ENCODE data around the gene THAP2.

The THAP2 gene

DNA sequence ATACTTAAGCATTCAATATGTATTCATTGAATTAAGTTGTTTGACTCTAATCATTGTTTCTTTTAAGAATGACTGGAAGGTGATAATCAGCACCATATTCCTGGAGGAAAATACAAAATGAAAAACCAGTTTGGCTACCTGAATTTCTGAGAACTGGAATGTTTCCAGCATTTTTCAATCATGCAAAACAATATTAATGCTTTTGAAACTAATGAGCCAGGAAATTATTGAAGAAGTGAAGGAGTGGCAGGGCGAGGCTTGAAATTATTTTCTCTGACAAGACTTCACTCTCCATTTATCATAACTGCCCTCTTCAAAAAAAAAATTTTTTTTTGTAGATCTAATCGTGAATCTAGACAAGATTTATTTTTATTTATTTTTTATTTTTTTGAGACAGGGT is 40.8 kb downstream of the THAP2 start:
- no peak for DNase-seq

GRCh38 chr12:71708658-71709057 is 44.6 kb downstream of the THAP2 start:
- no peak for DNase-seq

- DNase-seq, result no peak
Measured at GRCh38 chr12:71710276-71711125, 46.4 kb downstream of the THAP2 start.

DNA sequence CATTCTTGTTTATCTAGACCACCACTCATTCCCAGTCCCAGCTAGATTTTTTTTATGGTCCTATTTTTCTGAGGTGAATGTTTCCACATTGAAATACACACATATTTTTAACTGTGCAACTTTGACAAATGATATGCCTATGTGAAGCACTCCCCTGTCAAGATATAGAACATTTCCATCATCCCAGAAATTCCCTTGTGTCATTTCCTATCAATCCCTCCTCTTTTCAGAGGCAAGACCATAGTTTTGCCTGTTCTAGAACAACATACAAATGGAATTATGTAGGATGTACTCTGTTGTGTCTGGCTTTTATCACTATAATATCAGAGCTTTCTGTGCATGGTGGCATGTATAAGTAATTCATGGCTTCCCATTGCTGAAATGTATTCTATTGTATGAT is 54.5 kb downstream of the THAP2 start:
- DNase-seq, result no peak

GRCh38 chr12:71719647-71720370 is 55.7 kb downstream of the THAP2 start:
- DNase-seq, result no peak

DNA sequence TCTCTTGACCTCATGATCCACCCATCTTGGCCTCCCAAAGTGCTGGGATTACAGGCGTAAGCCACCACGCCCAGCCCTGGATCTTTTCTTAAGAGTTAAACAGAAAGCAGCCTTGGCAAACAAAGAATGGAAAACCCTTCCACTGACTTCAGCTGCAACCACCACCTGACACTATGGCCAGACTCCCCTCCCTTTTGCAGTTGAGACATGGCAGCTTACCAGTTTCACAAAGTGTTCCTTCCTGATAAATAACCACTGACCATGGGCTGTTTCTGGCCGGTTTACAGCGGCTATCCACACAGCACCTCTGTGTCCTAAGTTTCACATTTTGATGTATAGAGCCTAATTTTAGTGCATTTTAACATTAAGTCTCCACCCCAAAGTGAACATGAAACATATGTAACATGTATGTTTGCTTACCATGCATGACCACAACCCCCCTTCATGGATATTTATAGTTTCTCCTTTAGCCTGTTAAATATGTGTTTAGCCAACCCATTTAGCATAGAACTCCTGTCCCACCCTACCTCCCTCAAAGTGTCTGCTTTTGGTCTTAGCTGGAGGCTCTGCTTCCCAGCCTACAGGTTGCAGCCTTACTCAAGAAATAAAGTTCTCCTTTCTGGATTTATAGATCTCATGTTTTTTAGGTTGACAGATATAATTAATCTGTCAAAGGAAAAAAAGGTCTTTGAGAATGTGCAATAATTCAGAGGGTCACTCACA is 57.8 kb downstream of the THAP2 start:
- no peak for DNase-seq

GRCh38 chr12:71725011-71725410 is 60.9 kb downstream of the THAP2 start:
- DNase-seq, result no peak

DNA sequence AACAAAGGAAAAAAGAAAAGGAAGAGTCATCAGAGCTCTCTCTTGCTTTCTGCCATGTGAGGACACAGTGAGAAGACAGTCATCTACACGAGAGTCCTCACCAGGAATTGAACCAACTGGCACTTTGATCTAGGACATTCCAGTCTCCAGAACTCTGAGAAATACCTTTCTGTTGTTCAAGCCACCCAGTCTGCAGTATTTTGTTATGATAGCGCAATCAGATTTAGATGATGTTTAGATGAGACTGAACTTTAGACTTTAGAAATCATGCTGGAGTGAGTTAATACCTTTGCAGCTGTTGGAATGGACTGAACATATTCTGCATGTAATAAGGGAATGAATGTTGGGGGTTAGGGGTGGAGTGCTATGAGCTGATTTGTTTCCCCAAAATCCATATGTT is 62.4 kb downstream of the THAP2 start:
- DNase-seq, result no peak

DNA sequence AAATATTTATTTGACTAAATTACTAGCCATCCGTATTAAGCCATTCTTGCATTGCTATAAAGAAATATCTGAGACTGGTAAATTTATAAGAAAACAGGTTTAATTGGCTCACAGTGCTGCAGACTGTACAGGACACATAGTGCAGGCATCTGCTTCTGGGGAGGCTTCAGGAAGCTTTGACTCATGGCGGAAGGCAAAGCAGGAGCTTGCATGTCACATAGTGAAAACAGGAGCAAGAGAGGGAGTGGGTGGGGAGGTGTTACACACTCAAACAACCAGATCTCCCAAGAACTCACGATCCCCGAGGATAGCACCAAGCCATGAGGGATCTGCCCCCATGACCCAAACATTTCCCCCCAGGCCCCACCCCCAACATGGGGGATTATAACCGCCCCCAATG is 63.9 kb downstream of the THAP2 start:
- no peak for DNase-seq
